ENCODE measurements around the gene DDIAS. TPM values are rescaled to one million over a fixed set of nuclear protein-coding genes. Genes with fewer than 3 reads are reported as not detected.

DDIAS gene
- total and polyA plus RNA-seq, 12 donors, result 0.17 to 2.7 (median 0.83) TPM

- TF ChIP-seq POLR2A (IDR thresholded peaks at IDR 0.05) (no peak), CTCF (IDR thresholded peaks at IDR 0.05) (no peak)
Observed at GRCh38 chr11:82930734-82931133, 29.2 kb downstream of the DDIAS start.

GRCh38 chr11:82932564-82932963, 31.0 kb downstream of the DDIAS start:
- Histone ChIP-seq H3K4me3 (no peak overlapping the region), H3K27me3 (no peaks in the 10 kb centered on the region), H3K27ac (no peak overlapping the region), H3K4me1 (replicated peaks in 1 of 2) (no peaks in the 10 kb centered on the region), H3K36me3 (replicated peaks in 1 of 2) (no peaks in the 10 kb centered on the region), H3K9me3 (replicated peaks in 1 of 3) (no peaks in the 10 kb centered on the region)
- no peak for TF ChIP-seq POLR2A (IDR thresholded peaks at IDR 0.05)
- TF ChIP-seq CTCF (IDR thresholded peaks at IDR 0.05), result no peak
- no peak for DNase-seq
- WGBS, 4 donors, result 86 to 97% (median 96%) methylated on average over 1 of the region's 1 CpG
- intact Hi-C loops (cut with DNase I), result no loop called here

More at GRCh38 chr11:82930734-82931133, 29.2 kb downstream of the DDIAS start:
- intact Hi-C loops (cut with DNase I), result no loop called here
- no peaks in the 10 kb centered on the region for H3K4me1 ChIP-seq (replicated peaks in 1 of 2)
- no peaks in the 10 kb centered on the region for H3K27me3 ChIP-seq
- no peak overlapping the region for H3K4me3 ChIP-seq
- H3K36me3 ChIP-seq (replicated peaks in 1 of 2), result no peaks in the 10 kb centered on the region
- WGBS, 4 donors, result 77 to 96% (median 81%) methylated on average over 2 of the region's 2 CpGs
- H3K9me3 ChIP-seq (replicated peaks in 1 of 3), result no peaks in the 10 kb centered on the region
- no peak overlapping the region for H3K27ac ChIP-seq
- DNase-seq, result no peak

- WGBS, 4 donors, result 91 to 100% (median 94%) methylated on average over 3 of the region's 3 CpGs
- H3K4me1 ChIP-seq (replicated peaks in 1 of 2), result no peaks in the 10 kb centered on the region
- H3K27ac ChIP-seq, result no peak overlapping the region
- intact Hi-C loops (cut with DNase I), result no loop called here
- no peaks in the 10 kb centered on the region for H3K9me3 ChIP-seq (replicated peaks in 1 of 3)
- no peak overlapping the region for H3K4me3 ChIP-seq
- no peaks in the 10 kb centered on the region for H3K36me3 ChIP-seq (replicated peaks in 1 of 2)
- TF ChIP-seq POLR2A (IDR thresholded peaks at IDR 0.05) (no peak), CTCF (IDR thresholded peaks at IDR 0.05) (no peak)
- no peaks in the 10 kb centered on the region for H3K27me3 ChIP-seq
- DNase-seq, result no peak
Observed at GRCh38 chr11:82936261-82936660, 34.7 kb downstream of the DDIAS start.

GRCh38 chr11:82937554-82937953, 36.0 kb downstream of the DDIAS start:
- Histone ChIP-seq H3K4me3 (no peak overlapping the region), H3K4me1 (replicated peaks in 1 of 2) (no peaks in the 10 kb centered on the region), H3K36me3 (replicated peaks in 1 of 2) (no peaks in the 10 kb centered on the region), H3K27me3 (no peaks in the 10 kb centered on the region), H3K27ac (no peak overlapping the region), H3K9me3 (replicated peaks in 1 of 3) (no peaks in the 10 kb centered on the region)
- DNase-seq, result no peak
- 94 to 98% (median 95%) methylated on average over 2 of the region's 2 CpGs for WGBS, 4 donors
- no peak for TF ChIP-seq CTCF (IDR thresholded peaks at IDR 0.05)
- no peak for TF ChIP-seq POLR2A (IDR thresholded peaks at IDR 0.05)
- intact Hi-C loops (cut with DNase I), result no loop called here
